ENCODE measurements around the gene COL4A5. TPM values are rescaled to one million over a fixed set of nuclear protein-coding genes. Genes with fewer than 3 reads are reported as not detected.

Gene COL4A5
- total and polyA plus RNA-seq, 2 of the 8 experiments (the other 6 are each of a cell fraction or from before 2014, with no cell fraction given): 24.9 to 30.2 TPM

GRCh38 chrX:108704839-108705238 is 265.2 kb downstream of the COL4A5 start:
- DNase-seq (ENCODE audit: low read depth in 1 of 2, low spot score in 2 of 2) (no peak), FAIRE-seq (no peak)
- Histone ChIP-seq H2BK15ac (ENCODE audit: low read length) (no peak overlapping the region), H3K4me1 (replicated peaks in 1 of 4; ENCODE audit: control insufficient read depth in 3 of 4, insufficient read depth in 4 of 4, low read length in 3 of 4) (no peaks in the 10 kb centered on the region), H3K9ac (replicated peaks in 1 of 4; ENCODE audit: extremely low read depth in 1 of 4, low read depth in 3 of 4, low read length in 3 of 4) (no peak overlapping the region), H2BK120ac (replicated peaks; ENCODE audit: low read depth, low read length) (no peak overlapping the region), H4K20me1 (replicated peaks in 1 of 2; ENCODE audit: control insufficient read depth in 1 of 2, insufficient read depth in 2 of 2, low read length in 2 of 2) (no peaks in the 10 kb centered on the region), H3K18ac (ENCODE audit: extremely low read depth, low read length) (no peak overlapping the region), H2BK12ac (ENCODE audit: low read depth, low read length) (no peak overlapping the region), H3K4ac (replicated peaks; ENCODE audit: insufficient read length, low read depth, low read length) (no peak overlapping the region), H3K23me2 (ENCODE audit: low read depth, low read length) (no peaks in the 10 kb centered on the region), H3K14ac (ENCODE audit: insufficient read length) (no peak overlapping the region), H2AK5ac (ENCODE audit: low read depth, low read length) (no peak overlapping the region), H2AFZ (ENCODE audit: low read length) (no peak overlapping the region), H3K27ac (ENCODE audit: low read depth, low read length) (no peak overlapping the region), H3K4me3 (ENCODE audit: extremely low read depth in 1 of 4, insufficient read depth in 2 of 4, low read depth in 3 of 4, low read length in 4 of 4) (no peak overlapping the region), H2BK5ac (ENCODE audit: low read depth, low read length) (no peak overlapping the region), H3K56ac (replicated peaks; ENCODE audit: insufficient read length, low read depth, low read length) (no peak overlapping the region), H2BK20ac (ENCODE audit: low read length) (no peak overlapping the region), H3K23ac (ENCODE audit: insufficient read length) (no peak overlapping the region), H4K91ac (replicated peaks; ENCODE audit: insufficient read length, low read length) (no peak overlapping the region), H3K27me3 (replicated peaks in 1 of 4; ENCODE audit: control insufficient read depth in 3 of 4, extremely low read depth in 1 of 4, insufficient read depth in 3 of 4, low read length in 3 of 4) (no peaks in the 10 kb centered on the region), H3K79me2 (ENCODE audit: control insufficient read depth in 1 of 2, insufficient read depth in 2 of 2, low read length in 2 of 2) (no peaks in the 10 kb centered on the region), H3K79me1 (ENCODE audit: low read depth, low read length) (no peaks in the 10 kb centered on the region), H3K9me3 (ENCODE audit: insufficient read depth in 2 of 2, low read depth in 1 of 2, low read length in 1 of 2) (no peaks in the 10 kb centered on the region), H3K4me2 (ENCODE audit: insufficient read depth in 1 of 2, low read depth in 2 of 2, low read length in 2 of 2) (no peak overlapping the region), H4K8ac (ENCODE audit: extremely low read depth, insufficient read depth, low read length) (no peak overlapping the region), H3K36me3 (ENCODE audit: control insufficient read depth in 2 of 4, insufficient read depth in 4 of 4, low read length in 3 of 4) (no peaks in the 10 kb centered on the region), H4K5ac (ENCODE audit: insufficient read length, low read depth, low read length) (no peak overlapping the region)
- POLR2A ChIA-PET (ENCODE audit: partially characterized antibody): no interaction called here
- 83% methylated on average over 2 of the region's 2 CpGs; no CpG with 5 or more reads in 1 of the 2 experiments for WGBS, 2 experiments (ENCODE audit: extremely low coverage in 1 of 2, insufficient coverage in 1 of 2, insufficient read length in 1 of 2, insufficient replicate concordance in 2 of 2, low coverage in 1 of 2, low lambda C conversion rate in 2 of 2, missing lambda C conversion rate in 1 of 2)
- TF ChIP-seq CBX5 (IDR thresholded peaks at IDR 0.05; ENCODE audit: low read depth, low read length) (no peak), EZH2 (IDR thresholded peaks at IDR 0.05; ENCODE audit: low read depth, low read length, severe bottlenecking) (no peak), POLR2A (IDR thresholded peaks at IDR 0.05; ENCODE audit: control extremely low read depth in 1 of 2, low read depth in 2 of 2, low read length in 2 of 2) (no peak), TAF1 (IDR thresholded peaks at IDR 0.05; ENCODE audit: low read depth, low read length) (no peak), HDAC6 (IDR thresholded peaks at IDR 0.05; ENCODE audit: low read depth, low read length) (no peak), YY1 (IDR thresholded peaks at IDR 0.05; ENCODE audit: low read depth, low read length) (no peak), KDM4A (IDR thresholded peaks at IDR 0.05; ENCODE audit: low read depth, low read length, severe bottlenecking) (no peak), NRF1 (IDR thresholded peaks at IDR 0.05; ENCODE audit: low read depth, low read length) (no peak), KDM5A (IDR thresholded peaks at IDR 0.05; ENCODE audit: low read length) (no peak), TBP (IDR thresholded peaks at IDR 0.05; ENCODE audit: low read depth, low read length) (no peak), BCL11A (IDR thresholded peaks at IDR 0.05; ENCODE audit: low read depth in 2 of 2, low read length in 2 of 2) (no peak)
- CTCF ChIA-PET (ENCODE audit: partially characterized antibody): no interaction called here

Measured in H1 (cell line).